ENCODE measurements around the gene ZFP90.

Gene ZFP90

GRCh38 chr16:68491576-68491950 is 47.5 kb upstream of the ZFP90 start:
- Histone ChIP-seq H3K27me3 (ENCODE audit: control insufficient read depth, low read length) (peaks cover 9% of the 10 kb centered on the region; the same call in 1 of the 2 replicates), H3K4me1 (ENCODE audit: control insufficient read depth, low read length) (peaks cover 8% of the 10 kb centered on the region), H3F3A (ENCODE audit: control insufficient read depth, insufficient read depth) (no peaks in the 10 kb centered on the region), H3K4me2 (ENCODE audit: low read length) (no peak overlapping the region), H3K9me2 (replicated peaks; ENCODE audit: control insufficient read depth, low read length) (no peaks in the 10 kb centered on the region), H3K4me3 (ENCODE audit: low read length) (no peak overlapping the region), H3K79me2 (ENCODE audit: control insufficient read depth, low read length) (no peaks in the 10 kb centered on the region), H3K27ac (ENCODE audit: low read depth, low read length) (no peak overlapping the region), H4K20me1 (ENCODE audit: control insufficient read depth, insufficient read depth, low read depth, low read length) (no peaks in the 10 kb centered on the region), H3K36me3 (ENCODE audit: control insufficient read depth, low read length) (no peaks in the 10 kb centered on the region), H3K9me3 (ENCODE audit: control insufficient read depth, insufficient read depth, low read length) (peaks cover 15% of the 10 kb centered on the region; the same call in 1 of the 2 replicates)
- TF ChIP-seq CTCF (IDR thresholded peaks at IDR 0.05; ENCODE audit: low read depth, low read length, poor library complexity, severe bottlenecking), result no peak
- no peak for TF ChIP-seq EZH2phosphoT487 (IDR thresholded peaks at IDR 0.05; ENCODE audit: borderline replicate concordance, low read length)

GRCh38 chr16:68492151-68492542 is 46.9 kb upstream of the ZFP90 start:
- Histone ChIP-seq H4K20me1 (ENCODE audit: control insufficient read depth, insufficient read depth, low read depth, low read length) (no peaks in the 10 kb centered on the region), H3K36me3 (ENCODE audit: control insufficient read depth, low read length) (no peaks in the 10 kb centered on the region), H3K4me3 (ENCODE audit: low read length) (no peak overlapping the region), H3K9me2 (replicated peaks; ENCODE audit: control insufficient read depth, low read length) (no peaks in the 10 kb centered on the region), H3F3A (ENCODE audit: control insufficient read depth, insufficient read depth) (no peaks in the 10 kb centered on the region), H3K27me3 (ENCODE audit: control insufficient read depth, low read length) (peaks cover 7% of the 10 kb centered on the region; the same call in 1 of the 2 replicates), H3K4me1 (ENCODE audit: control insufficient read depth, low read length) (peaks cover 8% of the 10 kb centered on the region), H3K79me2 (ENCODE audit: control insufficient read depth, low read length) (no peaks in the 10 kb centered on the region), H3K27ac (ENCODE audit: low read depth, low read length) (no peak overlapping the region), H3K9me3 (ENCODE audit: control insufficient read depth, insufficient read depth, low read length) (peaks cover 15% of the 10 kb centered on the region; the same call in 1 of the 2 replicates), H3K4me2 (ENCODE audit: low read length) (no peak overlapping the region)
- no peak for TF ChIP-seq EZH2phosphoT487 (IDR thresholded peaks at IDR 0.05; ENCODE audit: borderline replicate concordance, low read length)
- no peak for TF ChIP-seq CTCF (IDR thresholded peaks at IDR 0.05; ENCODE audit: low read depth, low read length, poor library complexity, severe bottlenecking)

- H3K27me3 ChIP-seq (ENCODE audit: control insufficient read depth, low read length), result peaks cover 1% of the 10 kb centered on the region; the same call in 1 of the 2 replicates
- H3K27ac ChIP-seq (ENCODE audit: low read depth, low read length), result no peak overlapping the region
- H3K36me3 ChIP-seq (ENCODE audit: control insufficient read depth, low read length), result no peaks in the 10 kb centered on the region
- peaks cover 15% of the 10 kb centered on the region; the same call in 1 of the 2 replicates for H3K9me3 ChIP-seq (ENCODE audit: control insufficient read depth, insufficient read depth, low read length)
- no peaks in the 10 kb centered on the region for H3K79me2 ChIP-seq (ENCODE audit: control insufficient read depth, low read length)
- H3F3A ChIP-seq (ENCODE audit: control insufficient read depth, insufficient read depth), result no peaks in the 10 kb centered on the region
- TF ChIP-seq EZH2phosphoT487 (IDR thresholded peaks at IDR 0.05; ENCODE audit: borderline replicate concordance, low read length) (no peak), CTCF (IDR thresholded peaks at IDR 0.05; ENCODE audit: low read depth, low read length, poor library complexity, severe bottlenecking) (no peak)
- no peak overlapping the region for H3K4me2 ChIP-seq (ENCODE audit: low read length)
- H4K20me1 ChIP-seq (ENCODE audit: control insufficient read depth, insufficient read depth, low read depth, low read length), result no peaks in the 10 kb centered on the region
- peaks cover 8% of the 10 kb centered on the region for H3K4me1 ChIP-seq (ENCODE audit: control insufficient read depth, low read length)
- H3K9me2 ChIP-seq (replicated peaks; ENCODE audit: control insufficient read depth, low read length), result no peaks in the 10 kb centered on the region
- H3K4me3 ChIP-seq (ENCODE audit: low read length), result no peak overlapping the region
Observed at GRCh38 chr16:68492543-68493411, 46.3 kb upstream of the ZFP90 start.
